ENCODE measurements around the gene C2orf15.
"Not testable (repeated sequence)": the region's sequence is repeated elsewhere in the genome, so short reads cannot be mapped to it uniquely, and the experiment has no call there.

- not testable (repeated sequence) for TF ChIP-seq CTCF (conservative IDR thresholded peaks at IDR 0.05; ENCODE audit: low read length); EZH2phosphoT487 (IDR thresholded peaks at IDR 0.05; ENCODE audit: borderline replicate concordance, low read depth, low read length)
These were observed 6.4 kb upstream of the C2orf15 start for GRCh38 chr2:99135044-99135556.
